ENCODE measurements around the gene FAM32A. TPM values are rescaled to one million over a fixed set of nuclear protein-coding genes. Genes with fewer than 3 reads are reported as not detected.

The FAM32A gene
- total and polyA plus RNA-seq, 12 donors: 68.1 to 159 (median 89.8) TPM

DNA sequence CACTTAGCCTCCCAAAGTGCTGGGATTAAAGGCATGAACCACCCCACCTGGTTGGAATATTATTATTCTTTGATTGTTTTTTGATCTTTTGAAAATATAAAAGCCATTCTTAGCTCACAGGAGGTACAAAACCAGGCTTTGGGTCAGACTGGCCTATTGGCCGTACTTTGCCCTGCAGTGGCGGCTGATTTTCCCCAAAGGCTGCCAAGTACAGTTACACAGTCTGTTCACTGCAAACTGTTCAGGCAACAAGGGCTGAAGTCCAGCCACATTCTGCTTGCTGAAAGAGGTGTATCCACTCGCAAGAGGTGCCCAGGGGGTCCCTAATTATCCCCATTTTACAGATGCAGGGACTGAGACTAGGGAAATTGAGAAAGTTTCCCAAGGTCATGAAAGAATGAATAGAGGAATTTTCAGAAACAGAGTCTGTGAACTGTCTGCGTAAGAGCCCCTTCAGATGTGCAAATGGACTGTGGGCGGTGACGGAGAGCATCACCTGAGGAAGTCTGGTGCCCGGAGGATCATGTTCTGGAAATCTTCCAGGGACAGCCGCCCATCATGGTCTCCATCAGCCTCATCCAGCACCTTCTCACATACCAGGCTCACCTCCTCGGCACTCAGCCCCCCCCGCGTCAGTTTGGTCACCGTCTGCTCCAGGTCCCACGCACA lies 20.9 kb upstream of the FAM32A start:
- no peak for DNase-seq
- no peaks in the 10 kb centered on the region for H3K27me3 ChIP-seq
- no peak for TF ChIP-seq POLR2A (IDR thresholded peaks at IDR 0.05)
- TF ChIP-seq, protein P1, sequence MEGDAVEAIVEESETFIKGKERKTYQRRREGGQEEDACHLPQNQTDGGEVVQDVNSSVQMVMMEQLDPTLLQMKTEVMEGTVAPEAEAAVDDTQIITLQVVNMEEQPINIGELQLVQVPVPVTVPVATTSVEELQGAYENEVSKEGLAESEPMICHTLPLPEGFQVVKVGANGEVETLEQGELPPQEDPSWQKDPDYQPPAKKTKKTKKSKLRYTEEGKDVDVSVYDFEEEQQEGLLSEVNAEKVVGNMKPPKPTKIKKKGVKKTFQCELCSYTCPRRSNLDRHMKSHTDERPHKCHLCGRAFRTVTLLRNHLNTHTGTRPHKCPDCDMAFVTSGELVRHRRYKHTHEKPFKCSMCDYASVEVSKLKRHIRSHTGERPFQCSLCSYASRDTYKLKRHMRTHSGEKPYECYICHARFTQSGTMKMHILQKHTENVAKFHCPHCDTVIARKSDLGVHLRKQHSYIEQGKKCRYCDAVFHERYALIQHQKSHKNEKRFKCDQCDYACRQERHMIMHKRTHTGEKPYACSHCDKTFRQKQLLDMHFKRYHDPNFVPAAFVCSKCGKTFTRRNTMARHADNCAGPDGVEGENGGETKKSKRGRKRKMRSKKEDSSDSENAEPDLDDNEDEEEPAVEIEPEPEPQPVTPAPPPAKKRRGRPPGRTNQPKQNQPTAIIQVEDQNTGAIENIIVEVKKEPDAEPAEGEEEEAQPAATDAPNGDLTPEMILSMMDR (IDR thresholded peaks at IDR 0.05): no peak
- H3K27ac ChIP-seq: no peak overlapping the region
- H3K4me3 ChIP-seq: no peak overlapping the region
- intact Hi-C loops (cut with DNase I): no loop called here
- H3K9me3 ChIP-seq (replicated peaks in 1 of 3): no peaks in the 10 kb centered on the region
- 81 to 92% (median 87%) methylated on average over 11 to 13 of the region's 13 CpGs for WGBS, 4 donors
- no peaks in the 10 kb centered on the region for H3K36me3 ChIP-seq (replicated peaks in 1 of 2)
- H3K4me1 ChIP-seq (replicated peaks in 1 of 2): peaks cover 0 to 4% of the 10 kb centered on the region in 2 donors

DNA sequence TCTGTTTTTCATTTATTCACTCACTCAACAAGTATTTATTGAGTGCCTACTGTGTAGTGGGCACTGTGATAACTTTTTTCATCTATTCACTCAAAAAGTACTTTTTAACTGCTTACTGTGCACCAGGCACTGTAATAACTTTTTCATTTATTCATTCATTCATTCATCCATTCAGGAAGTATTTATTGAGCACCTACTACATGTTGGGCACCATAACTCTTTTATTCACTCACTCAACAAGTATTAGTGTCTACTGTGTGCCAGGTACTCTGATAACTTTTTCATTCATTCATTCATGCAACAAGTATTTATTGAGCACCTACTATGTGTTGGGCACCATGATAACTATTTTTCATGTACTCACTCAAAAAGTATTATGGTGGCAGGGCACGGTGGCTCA lies 18.8 kb upstream of the FAM32A start:
- DNase-seq: no peak
- H3K27me3 ChIP-seq: no peaks in the 10 kb centered on the region
- WGBS, 4 donors: 88 to 94% (median 91%) methylated on average over 1 of the region's 1 CpG
- intact Hi-C loops (cut with DNase I): no loop called here
- H3K4me1 ChIP-seq (replicated peaks in 1 of 2): no peaks in the 10 kb centered on the region
- no peak overlapping the region for H3K4me3 ChIP-seq
- TF ChIP-seq, protein P1 (IDR thresholded peaks at IDR 0.05): no peak
- TF ChIP-seq POLR2A (IDR thresholded peaks at IDR 0.05): no peak
- H3K27ac ChIP-seq: no peak overlapping the region
- H3K9me3 ChIP-seq (replicated peaks in 1 of 3): no peaks in the 10 kb centered on the region
- H3K36me3 ChIP-seq (replicated peaks in 1 of 2): no peaks in the 10 kb centered on the region

GRCh38 chr19:16167055-16167454 lies 18.2 kb upstream of the FAM32A start:
- Histone ChIP-seq H3K4me1 (replicated peaks in 1 of 2) (no peaks in the 10 kb centered on the region), H3K4me3 (no peak overlapping the region), H3K27ac (no peak overlapping the region), H3K36me3 (replicated peaks in 1 of 2) (no peaks in the 10 kb centered on the region), H3K9me3 (replicated peaks in 1 of 3) (no peaks in the 10 kb centered on the region), H3K27me3 (no peaks in the 10 kb centered on the region)
- WGBS, 4 donors: 78 to 91% (median 86%) methylated on average over 5 of the region's 5 CpGs
- no peak for DNase-seq
- intact Hi-C loops (cut with DNase I): no loop called here
- TF ChIP-seq, protein P1 (IDR thresholded peaks at IDR 0.05): no peak
- no peak for TF ChIP-seq POLR2A (IDR thresholded peaks at IDR 0.05)

DNA sequence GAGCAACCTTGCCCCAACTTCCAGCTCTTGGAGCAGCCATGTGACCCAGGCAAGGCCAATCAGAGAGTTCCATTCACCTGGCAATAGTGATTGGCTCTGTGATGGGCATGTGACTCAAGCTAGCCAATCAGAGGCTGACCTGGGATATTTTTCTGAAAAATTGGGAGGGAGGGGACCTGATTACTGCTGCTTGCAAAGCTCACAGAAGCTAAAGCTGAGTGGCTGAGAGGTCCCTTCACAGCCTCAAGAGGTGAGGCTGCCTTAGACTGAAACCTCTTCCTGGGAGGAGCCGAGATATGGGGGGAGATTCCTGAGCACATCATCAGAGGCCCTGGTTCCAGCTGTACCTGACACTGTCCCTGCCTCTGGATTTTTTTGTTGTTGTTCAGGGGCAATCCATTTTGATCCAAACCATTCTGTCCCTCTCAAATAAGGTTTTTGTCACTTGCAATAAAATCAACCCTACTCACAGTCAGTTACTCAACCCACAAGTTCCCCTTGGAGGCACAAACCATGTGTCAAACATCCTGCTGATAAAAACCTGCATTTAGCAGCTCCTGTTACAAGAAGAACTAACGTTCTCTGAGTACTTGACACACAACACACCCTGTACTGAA lies 16.6 kb upstream of the FAM32A start:
- Histone ChIP-seq H3K4me3 (no peak overlapping the region), H3K9me3 (replicated peaks in 1 of 3) (no peaks in the 10 kb centered on the region), H3K27me3 (no peaks in the 10 kb centered on the region), H3K36me3 (replicated peaks in 1 of 2) (no peaks in the 10 kb centered on the region), H3K27ac (no peak overlapping the region), H3K4me1 (replicated peaks in 1 of 2) (no peaks in the 10 kb centered on the region)
- DNase-seq: no peak
- TF ChIP-seq, protein P1 (IDR thresholded peaks at IDR 0.05): no peak
- intact Hi-C loops (cut with DNase I): no loop called here
- WGBS, 4 donors: 54 to 74% (median 65%) methylated on average over 2 of the region's 2 CpGs

Data from adrenal gland (tissue), 12 donors.